ENCODE data around the gene GOLGA1. TPM values are rescaled to one million over a fixed set of nuclear protein-coding genes. Genes with fewer than 3 reads are reported as not detected.

The GOLGA1 gene
- polyA plus RNA-seq, 1 donor (not counting 4 experiments of a cell fraction or from before 2014, with no cell fraction given) = 7.4 TPM

DNA sequence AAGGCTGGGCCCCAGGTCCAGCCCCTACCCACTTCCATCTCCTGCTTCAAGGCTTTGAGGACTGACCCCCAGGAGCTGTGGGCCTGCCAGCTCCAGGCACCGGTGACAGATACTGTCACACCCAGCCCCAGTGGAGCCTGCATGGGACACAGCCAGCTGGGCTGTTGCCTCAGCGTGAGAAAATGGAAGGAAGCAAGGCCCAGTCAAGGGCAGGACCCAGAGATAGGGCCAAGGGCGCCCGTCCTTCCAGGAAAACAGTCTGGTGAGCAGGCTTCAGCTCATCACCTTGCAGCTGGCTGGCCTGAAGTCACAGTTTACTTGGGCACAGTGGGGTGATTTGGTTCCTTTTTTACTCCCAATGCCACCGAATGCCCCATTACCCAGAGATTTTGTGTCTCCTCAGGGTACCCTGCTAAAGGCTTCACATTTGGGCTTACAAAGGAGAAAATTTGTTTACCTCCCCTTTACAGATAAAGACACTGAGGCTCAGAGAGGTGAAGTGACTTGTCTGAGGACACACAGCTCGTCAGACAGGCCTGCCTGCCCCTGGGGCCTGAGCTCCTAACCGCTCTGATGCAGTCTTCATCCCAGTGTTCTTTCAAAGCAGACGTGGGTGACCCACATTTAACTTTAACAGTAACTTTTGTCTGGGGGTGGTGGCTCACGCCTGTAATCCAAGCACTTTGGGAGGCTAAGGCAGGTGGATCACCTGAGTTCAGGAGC lies 109.1 kb downstream of the GOLGA1 start:
- Histone ChIP-seq H3K9me3 (ENCODE audit: control insufficient read depth, low read depth, low read length) (no peaks in the 10 kb centered on the region), H3K9ac (ENCODE audit: control insufficient read depth, extremely low read depth, insufficient read depth, low read length) (no peak overlapping the region), H3K4me3 (ENCODE audit: control insufficient read depth in 2 of 3, extremely low read depth in 1 of 3, insufficient read depth in 2 of 3, low read depth in 1 of 3, low read length in 3 of 3) (no peak overlapping the region), H3K79me2 (ENCODE audit: control insufficient read depth, insufficient read depth, low read length) (no peaks in the 10 kb centered on the region), H3K27ac (ENCODE audit: control insufficient read depth, insufficient read depth, low read length) (no peak overlapping the region), H3K9me1 (ENCODE audit: control insufficient read depth, extremely low read depth, insufficient read depth, low read length) (no peaks in the 10 kb centered on the region), H3K4me2 (ENCODE audit: control insufficient read depth, extremely low read depth, insufficient read depth, low read depth, low read length) (no peak overlapping the region), H3K36me3 (ENCODE audit: control insufficient read depth in 2 of 2, extremely low read depth in 1 of 2, insufficient read depth in 2 of 2, low read length in 2 of 2) (no peaks in the 10 kb centered on the region), H3K4me1 (ENCODE audit: control insufficient read depth, extremely low read depth, insufficient read depth, low read length) (peaks cover 22% of the 10 kb centered on the region), H3K27me3 (ENCODE audit: control insufficient read depth, extremely low read depth, insufficient read depth, low read length) (no peaks in the 10 kb centered on the region), H2AFZ (ENCODE audit: control insufficient read depth, low read length) (no peak overlapping the region), H4K20me1 (ENCODE audit: control insufficient read depth, extremely low read depth, insufficient read depth, low read length) (no peaks in the 10 kb centered on the region)
- no peak for DNase-seq (ENCODE audit: low read depth, low spot score)
- FAIRE-seq = no peak
- dilution Hi-C loops (cut with MboI; ENCODE audit: extremely low pct_ligation_motif_present, low sequenced_read_pairs) = no loop called here
- TF ChIP-seq, protein P1, sequence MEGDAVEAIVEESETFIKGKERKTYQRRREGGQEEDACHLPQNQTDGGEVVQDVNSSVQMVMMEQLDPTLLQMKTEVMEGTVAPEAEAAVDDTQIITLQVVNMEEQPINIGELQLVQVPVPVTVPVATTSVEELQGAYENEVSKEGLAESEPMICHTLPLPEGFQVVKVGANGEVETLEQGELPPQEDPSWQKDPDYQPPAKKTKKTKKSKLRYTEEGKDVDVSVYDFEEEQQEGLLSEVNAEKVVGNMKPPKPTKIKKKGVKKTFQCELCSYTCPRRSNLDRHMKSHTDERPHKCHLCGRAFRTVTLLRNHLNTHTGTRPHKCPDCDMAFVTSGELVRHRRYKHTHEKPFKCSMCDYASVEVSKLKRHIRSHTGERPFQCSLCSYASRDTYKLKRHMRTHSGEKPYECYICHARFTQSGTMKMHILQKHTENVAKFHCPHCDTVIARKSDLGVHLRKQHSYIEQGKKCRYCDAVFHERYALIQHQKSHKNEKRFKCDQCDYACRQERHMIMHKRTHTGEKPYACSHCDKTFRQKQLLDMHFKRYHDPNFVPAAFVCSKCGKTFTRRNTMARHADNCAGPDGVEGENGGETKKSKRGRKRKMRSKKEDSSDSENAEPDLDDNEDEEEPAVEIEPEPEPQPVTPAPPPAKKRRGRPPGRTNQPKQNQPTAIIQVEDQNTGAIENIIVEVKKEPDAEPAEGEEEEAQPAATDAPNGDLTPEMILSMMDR (optimal IDR thresholded peaks at IDR 0.05 in 1 of 3, IDR thresholded peaks at IDR 0.05 in 1 of 3, conservative IDR thresholded peaks at IDR 0.05 in 1 of 3; ENCODE audit: extremely low read depth in 1 of 3, insufficient read depth in 2 of 3, low read length in 3 of 3) = no peak
- TF ChIP-seq EZH2 (IDR thresholded peaks at IDR 0.05; ENCODE audit: low read length) = no peak

DNA sequence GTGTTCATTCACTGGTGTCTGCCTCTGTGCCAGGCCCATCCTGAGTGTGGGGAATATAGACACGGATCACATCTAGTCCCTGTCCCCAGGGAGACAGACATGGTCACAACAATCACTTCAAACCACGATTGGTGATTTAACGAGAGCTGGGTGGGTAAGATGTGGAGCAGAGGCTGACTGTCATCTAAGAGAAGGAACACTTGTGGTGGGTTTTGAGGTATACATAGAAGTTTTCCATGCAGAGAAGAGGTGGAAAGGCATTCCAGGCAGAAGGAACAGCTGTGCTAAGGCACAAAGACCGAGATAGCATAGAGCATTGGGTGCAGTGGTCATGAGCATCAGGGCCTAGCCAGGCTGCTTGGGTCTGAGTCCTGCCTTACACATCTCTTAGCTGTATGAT lies 110.3 kb downstream of the GOLGA1 start:
- no peaks in the 10 kb centered on the region for H3K9me1 ChIP-seq (ENCODE audit: control insufficient read depth, extremely low read depth, insufficient read depth, low read length)
- H3K4me2 ChIP-seq (ENCODE audit: control insufficient read depth, extremely low read depth, insufficient read depth, low read depth, low read length) = no peak overlapping the region
- H3K9ac ChIP-seq (ENCODE audit: control insufficient read depth, extremely low read depth, insufficient read depth, low read length) = no peak overlapping the region
- TF ChIP-seq EZH2 (IDR thresholded peaks at IDR 0.05; ENCODE audit: low read length) = no peak
- TF ChIP-seq, protein P1 (optimal IDR thresholded peaks at IDR 0.05 in 1 of 3, IDR thresholded peaks at IDR 0.05 in 1 of 3, conservative IDR thresholded peaks at IDR 0.05 in 1 of 3; ENCODE audit: extremely low read depth in 1 of 3, insufficient read depth in 2 of 3, low read length in 3 of 3) = no peak
- no peaks in the 10 kb centered on the region for H4K20me1 ChIP-seq (ENCODE audit: control insufficient read depth, extremely low read depth, insufficient read depth, low read length)
- H3K4me3 ChIP-seq (ENCODE audit: control insufficient read depth in 2 of 3, extremely low read depth in 1 of 3, insufficient read depth in 2 of 3, low read depth in 1 of 3, low read length in 3 of 3) = no peak overlapping the region
- H3K27me3 ChIP-seq (ENCODE audit: control insufficient read depth, extremely low read depth, insufficient read depth, low read length) = no peaks in the 10 kb centered on the region
- dilution Hi-C loops (cut with MboI; ENCODE audit: extremely low pct_ligation_motif_present, low sequenced_read_pairs) = no loop called here
- H3K27ac ChIP-seq (ENCODE audit: control insufficient read depth, insufficient read depth, low read length) = no peak overlapping the region
- H3K9me3 ChIP-seq (ENCODE audit: control insufficient read depth, low read depth, low read length) = no peaks in the 10 kb centered on the region
- H2AFZ ChIP-seq (ENCODE audit: control insufficient read depth, low read length) = no peak overlapping the region
- no peaks in the 10 kb centered on the region for H3K36me3 ChIP-seq (ENCODE audit: control insufficient read depth in 2 of 2, extremely low read depth in 1 of 2, insufficient read depth in 2 of 2, low read length in 2 of 2)
- H3K4me1 ChIP-seq (ENCODE audit: control insufficient read depth, extremely low read depth, insufficient read depth, low read length) = peaks cover 22% of the 10 kb centered on the region
- no peaks in the 10 kb centered on the region for H3K79me2 ChIP-seq (ENCODE audit: control insufficient read depth, insufficient read depth, low read length)
- DNase-seq (ENCODE audit: low read depth, low spot score) (no peak), FAIRE-seq (no peak)
